Mesenteric fat pad (tissue), 1 donor: Measurements from ENCODE around the gene FASN. TPM values are rescaled to one million over a fixed set of nuclear protein-coding genes. Genes with fewer than 3 reads are reported as not detected.

Experiments used
- DNase-seq: peaks from one replicate; pipeline ENCODE4 v3.0.0-alpha.2; 2020; ENCODE audit warnings: low spot score
- total RNA-seq: library from RNA; stranded (reverse); fragmentation: NEBNext Ultra II Directional; extraction: Animal tissue kit (Norgen Biotek cat#: 25700); gene quantifications from one replicate; pipeline ENCODE4 v1.2.1, GENCODE V29; 2021
- donor health status: DM: yes; HTN: yes; CAD: no.

FASN gene
- total RNA-seq, 1 donor from 2014 or later = 1,109 TPM

GRCh38 chr17:82101767-82102679 is 4.0 kb upstream of the FASN start:
- DNase-seq = no peak

- DNase-seq = no peak
Measured at GRCh38 chr17:82101301-82101715, 3.3 kb upstream of the FASN start.

- DNase-seq = no peak
Measured at GRCh38 chr17:82100502-82101298, 2.7 kb upstream of the FASN start.

- no peak for DNase-seq
Measured at GRCh38 chr17:82098939-82099763, 1.1 kb upstream of the FASN start.

DNA sequence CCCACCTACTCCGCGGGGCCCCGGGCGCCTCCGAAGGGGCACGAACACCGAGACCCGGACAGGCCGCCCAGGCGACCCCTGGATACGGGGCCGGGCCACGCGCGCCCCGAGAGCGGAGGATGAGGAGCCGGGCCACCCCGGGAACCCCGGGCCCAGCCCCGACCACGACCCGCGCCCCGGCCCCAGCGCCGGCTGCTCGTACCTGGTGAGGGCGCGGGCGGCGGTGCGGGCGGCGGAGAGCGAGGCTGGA is 192 bp downstream of the FASN start:
- no peak for DNase-seq

DNA sequence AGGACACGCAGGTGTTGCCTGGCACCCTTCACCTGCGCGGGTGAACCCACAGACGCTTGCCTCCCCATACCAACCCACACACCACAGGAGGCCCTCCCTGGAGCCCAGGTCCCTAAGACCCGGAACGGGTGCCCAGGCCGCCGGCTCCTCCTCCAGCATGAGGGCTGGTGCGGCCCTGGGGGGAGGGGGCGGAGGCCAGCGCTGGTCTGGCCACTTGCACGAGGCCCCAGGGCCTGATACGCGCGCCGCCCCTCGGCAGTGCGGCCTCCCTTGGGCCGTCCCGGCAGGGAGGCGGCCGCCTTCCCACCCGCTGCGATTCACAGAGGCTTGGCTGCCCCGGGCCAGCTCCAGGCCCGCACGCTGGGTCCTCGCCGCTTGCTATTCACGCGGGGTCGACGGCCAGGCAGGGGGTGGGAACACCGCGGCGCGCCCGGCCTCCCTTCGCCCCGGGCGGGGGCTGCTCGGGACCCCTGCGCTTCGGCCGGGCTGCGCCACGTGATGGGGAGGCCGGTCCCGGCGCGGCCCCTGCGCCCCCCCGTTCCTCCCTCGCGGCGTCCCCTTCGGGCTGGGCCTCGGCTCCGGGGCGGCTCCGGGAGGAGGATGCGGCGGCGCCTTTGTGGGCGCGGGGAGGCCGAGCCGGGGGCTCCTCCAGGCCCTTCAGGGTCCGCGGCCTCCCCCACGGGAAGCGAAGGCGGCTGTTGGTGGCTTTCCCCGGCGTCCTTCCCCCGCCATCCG is 685 bp downstream of the FASN start:
- no peak for DNase-seq

GRCh38 chr17:82096709-82097183 is 1.3 kb downstream of the FASN start:
- DNase-seq = no peak

- DNase-seq = no peak
Measured at GRCh38 chr17:82095777-82096708, 2.0 kb downstream of the FASN start.

DNA sequence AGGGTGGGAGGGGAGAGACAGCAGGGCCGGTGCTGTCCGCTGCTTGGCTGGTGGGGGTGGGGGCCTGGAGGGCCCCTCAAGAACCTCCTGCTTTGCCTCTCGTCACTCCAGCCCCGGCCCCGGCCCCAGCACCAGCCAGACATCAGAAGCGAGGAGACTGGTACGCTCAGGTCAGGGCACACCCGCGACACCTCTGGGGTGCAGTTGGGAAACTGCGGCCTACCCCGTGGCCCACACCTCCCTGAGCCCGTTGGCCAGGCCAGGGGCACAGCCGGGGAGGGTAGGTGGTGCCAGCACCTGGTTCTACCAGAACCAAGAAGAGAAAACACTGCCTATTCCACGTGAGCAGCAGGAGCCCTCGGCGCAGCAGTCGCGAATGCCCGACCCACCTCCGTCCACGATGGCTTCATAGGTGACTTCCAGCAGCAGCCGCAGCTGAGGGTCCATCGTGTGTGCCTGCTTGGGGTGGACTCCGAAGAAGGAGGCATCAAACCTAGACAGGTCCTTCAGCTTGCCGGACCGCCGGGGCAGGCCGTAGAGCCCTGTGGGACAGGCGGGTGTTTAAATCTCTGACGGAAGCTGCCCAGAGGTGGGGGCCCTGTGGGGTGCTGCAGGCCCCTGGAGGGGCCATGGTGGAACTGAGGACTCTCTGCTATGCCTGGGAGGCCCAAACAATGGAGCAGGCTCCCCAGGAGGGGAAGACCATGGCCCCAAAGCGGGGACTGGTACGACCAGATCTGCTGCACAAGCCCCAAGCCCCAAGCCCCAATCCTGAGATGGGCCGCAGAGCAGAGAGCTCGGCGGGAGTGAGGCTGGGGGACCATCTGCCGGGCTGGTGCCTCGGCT is 2.9 kb downstream of the FASN start:
- no peak for DNase-seq

- DNase-seq = no peak
Measured at GRCh38 chr17:82092995-82093751, 4.9 kb downstream of the FASN start.

DNA sequence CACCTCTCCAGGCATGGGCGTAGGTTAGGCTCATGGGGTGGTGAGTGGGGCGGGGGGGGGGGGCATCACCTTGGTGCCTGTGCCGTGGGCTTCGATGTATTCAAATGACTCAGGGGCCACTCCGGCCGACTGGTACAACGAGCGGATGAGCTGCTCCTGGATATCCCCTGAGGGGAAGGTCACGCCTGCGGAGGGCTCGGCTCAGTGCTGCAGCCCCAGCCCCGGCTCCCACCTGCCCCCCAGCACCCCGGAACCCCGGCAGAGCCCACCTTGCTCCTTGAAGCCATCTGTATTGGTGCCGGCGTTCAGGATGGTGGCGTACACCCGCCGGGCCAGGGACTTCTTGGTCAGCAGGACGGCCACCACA is 5.4 kb downstream of the FASN start:
- no peak for DNase-seq

DNA sequence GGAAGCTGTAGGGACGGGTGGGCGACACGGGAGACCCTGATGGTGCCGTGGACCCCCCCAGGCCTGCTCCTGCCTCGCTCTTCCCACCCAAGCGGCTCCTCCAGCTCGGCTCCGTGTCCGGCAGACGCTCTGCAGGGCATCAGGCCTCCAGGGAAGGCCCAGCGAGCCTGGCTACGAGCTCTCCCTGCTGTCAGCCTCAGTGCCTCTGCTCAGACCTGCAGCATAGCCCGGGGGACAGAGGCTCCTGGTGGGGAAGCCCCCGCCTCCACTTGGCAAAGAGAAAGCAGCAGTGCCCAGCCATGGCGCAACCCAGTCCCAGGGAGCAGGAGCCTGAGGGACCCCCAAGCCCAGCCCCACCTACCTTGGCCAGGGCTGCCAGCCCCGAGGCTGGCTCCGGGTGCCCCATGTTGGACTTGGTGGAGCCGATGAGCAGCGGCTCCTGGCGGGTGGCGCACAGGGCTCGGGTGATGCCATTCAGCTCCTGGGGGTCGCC is 5.9 kb downstream of the FASN start:
- no peak for DNase-seq

DNA sequence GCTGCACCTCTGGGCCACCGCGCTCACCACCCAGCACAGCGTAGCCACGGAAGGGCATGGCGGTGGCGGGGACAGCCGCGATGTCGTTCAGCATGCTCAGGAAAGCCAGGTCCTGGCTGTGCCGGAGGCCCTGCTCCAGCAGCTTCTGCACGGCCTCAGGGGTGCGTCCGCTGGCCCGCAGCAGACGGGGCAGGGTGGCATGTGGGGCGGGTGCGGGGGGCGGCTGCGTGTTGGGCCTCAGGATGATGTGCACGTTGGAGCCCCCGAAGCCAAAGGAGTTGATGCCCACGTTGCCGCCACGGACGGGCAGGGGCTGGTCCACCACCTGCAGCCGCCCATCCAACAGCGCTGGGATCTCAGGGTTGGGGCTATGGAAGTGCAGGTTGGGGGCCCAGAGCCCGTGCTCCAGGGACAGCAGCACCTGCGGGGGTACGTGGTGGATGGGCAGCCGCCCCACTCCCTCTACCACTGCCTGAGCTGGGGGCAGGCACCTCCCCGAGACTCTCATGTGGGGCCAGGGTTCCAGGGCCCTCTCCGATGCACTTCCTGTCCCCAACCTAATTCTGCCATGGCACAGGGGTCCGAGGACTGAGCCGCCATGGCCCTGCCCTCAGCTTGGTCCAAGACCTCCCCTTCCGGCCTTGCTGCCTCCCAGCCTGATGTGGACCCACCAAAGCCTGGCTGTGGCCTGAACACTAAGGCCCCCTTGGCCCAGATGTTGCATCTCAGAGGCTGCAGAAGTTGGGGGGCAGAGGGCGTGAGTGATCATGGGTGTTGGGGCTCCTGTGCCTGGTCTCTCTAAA is 6.6 kb downstream of the FASN start:
- DNase-seq = no peak

DNA sequence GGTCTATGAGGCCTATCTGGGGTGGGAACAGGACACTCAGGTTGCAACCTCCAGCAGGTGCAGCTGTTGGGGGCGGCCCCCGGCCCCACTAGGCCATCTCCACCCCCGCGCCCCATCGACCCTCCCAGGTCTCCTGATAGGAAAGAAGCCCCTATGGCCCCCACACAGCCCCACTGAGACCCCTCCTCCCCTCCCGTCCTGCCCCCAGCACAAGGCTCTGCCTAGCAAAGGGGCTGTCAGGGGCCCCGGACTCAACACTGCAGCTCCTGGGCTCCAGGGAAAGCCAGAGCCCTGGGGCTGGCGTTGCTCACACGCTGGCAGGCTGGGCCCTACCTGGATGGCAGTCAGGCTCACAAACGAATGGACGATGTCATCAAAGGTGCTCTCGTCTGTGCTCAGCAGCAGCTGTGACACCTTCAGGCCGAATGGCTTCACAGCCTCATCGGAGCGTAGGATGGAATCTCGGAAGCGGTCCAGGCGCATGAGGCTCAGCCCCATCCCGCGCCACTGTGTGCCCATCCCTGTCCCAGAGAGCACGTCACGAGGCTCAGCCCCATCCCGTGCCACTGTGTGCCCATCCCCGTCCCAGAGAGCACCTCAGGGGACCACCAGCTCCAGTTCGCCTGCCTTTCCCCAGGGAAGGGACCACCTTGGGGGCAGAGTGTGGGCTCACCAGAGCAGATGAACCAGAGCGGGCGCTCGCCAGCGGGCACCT is 7.3 kb downstream of the FASN start:
- DNase-seq = no peak

DNA sequence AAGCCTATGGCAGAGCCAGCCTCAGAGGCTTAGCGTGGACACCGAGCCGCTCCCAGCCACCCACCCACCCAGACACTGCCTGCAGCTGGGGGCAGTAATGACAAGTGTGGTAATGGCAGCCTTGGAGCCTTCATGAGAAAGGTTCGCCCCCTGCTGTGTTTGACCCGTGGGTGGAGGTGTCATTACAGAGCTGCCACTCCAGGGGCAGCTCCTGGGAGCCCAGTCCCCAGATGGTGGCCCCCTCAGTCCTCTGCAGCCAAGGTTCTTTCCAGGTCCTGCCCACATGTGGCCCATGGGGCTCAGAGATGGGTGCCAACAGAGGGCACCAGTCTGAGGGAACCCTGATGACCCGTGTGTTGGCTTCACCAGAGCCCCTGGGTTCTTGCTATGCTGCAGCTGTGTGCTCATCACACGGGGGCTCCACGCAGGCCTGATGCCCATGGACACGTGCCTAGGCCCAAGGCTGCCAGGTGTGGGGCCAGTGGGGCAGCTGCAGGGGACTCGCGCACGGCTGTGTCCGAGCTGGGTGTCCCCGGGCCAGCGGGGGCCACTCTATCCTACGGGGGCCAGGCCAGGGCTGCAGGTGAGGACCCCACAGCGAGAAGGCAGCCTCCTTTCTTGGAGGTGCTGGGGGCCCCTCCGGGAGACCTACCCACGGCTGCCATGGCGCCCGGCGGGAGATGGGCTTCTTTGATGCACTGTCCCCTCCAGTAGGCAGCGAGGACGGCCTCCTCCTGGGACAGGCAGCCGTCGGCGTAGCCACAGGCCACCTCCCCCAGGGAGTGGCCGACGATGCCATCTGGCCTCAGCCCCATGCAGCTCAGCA is 8.1 kb downstream of the FASN start:
- no peak for DNase-seq
